T-helper 1 cell (primary cell): ENCODE measurements around the gene IL11.

Experiments used
- DNase-seq, 5 donors: peaks; one replicate each; pipeline ENCODE4 v3.0.0-alpha.2; 2012 to 2020

IL11 gene

DNA sequence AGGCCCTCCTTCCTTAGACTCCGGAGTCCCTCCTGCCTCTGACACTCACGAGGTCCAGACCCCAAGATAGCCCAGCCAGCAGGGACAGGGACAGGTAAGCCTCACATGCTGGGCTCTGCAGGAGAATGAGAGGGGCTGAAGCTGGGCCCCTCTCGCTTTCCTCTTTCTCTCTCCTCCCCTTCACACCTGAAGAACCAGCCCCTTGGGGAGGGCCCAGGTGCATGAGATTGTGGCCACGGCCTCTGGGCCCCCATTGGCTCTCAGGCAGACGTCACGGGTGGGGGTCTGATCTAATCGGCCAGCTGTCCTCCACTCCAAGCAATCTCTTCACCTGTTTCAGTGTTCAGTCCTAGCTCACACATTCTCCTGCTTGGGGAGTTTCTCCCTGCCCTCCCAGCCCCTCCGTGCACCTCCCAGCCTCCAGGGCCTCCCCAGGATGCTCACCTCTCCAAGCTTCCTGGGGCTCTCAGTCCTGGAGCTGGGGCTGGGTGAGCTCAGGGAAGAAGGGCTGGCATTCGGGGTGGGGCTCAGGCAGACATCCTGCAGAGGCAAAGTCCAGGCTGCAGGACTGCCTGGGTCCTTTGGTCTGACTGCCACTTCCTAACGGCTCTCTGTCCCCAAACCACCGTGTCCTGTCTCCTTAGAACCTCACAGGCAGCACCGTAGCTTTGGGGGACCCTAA lies 47.9 kb downstream of the IL11 start:
- no peak for DNase-seq

GRCh38 chr19:55321466-55322137 lies 48.7 kb downstream of the IL11 start:
- DNase-seq: no peak

- DNase-seq: no peak
Measured at GRCh38 chr19:55320844-55321419, 49.3 kb downstream of the IL11 start.

DNA sequence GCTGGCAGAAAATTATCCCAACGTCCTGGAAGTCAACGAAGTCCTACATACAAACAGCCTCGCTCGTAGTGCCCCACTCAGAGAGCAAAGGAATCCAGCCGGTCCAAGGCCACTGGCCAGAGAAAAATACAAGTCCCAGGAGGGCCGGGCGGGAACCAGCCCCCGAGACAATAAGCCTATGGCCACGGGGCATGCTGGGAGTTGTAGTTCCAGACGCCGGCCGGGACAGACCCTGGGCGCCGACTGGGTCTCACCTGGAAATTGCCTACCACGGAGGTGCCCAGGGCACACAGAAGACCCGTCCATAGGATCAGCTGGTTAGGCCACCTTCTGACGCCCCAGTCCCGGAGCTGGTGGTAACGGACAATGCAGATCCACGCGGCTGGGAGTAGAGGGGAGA lies 50.5 kb downstream of the IL11 start:
- no peak for DNase-seq

GRCh38 chr19:55316646-55317045 lies 53.6 kb downstream of the IL11 start:
- DNase-seq: no peak

DNA sequence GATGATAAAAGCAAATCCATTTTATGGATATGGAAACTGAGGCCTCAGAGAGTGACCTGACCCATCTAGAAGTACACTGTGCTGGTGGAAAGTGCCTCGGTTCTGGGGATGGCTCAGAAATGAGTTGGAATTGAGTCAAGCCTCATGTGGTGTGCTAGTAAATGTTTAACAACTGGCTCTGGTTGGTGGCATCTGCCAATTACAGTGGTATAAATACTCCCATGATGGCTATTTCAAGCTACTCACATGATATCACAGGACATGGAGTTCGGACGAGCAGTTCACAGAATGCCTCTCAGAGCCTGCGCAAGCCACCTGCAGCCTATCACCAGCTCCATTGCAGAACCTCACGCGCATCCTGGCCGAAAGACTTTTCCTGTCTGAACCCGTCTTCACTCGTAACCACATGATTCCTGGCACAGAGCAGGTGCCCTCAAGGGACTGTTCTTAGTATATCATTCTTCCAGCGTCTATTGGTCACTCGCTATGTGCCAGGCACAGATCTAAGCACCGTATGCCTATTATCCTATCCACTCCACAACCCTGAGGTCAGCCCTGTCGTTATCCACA lies 54.2 kb downstream of the IL11 start:
- DNase-seq: no peak

- no peak for DNase-seq
Measured at GRCh38 chr19:55314396-55314795, 55.9 kb downstream of the IL11 start.
